SK-N-SH treated with all-trans-retinoic acid at 6 μM for 48 hours (cell line): ENCODE measurements around the gene KIRREL3.

Source experiments
- CSDC2 ChIP-seq: fragments of 250-450 bp; sonication (Bioruptor Pico); IDR thresholded peaks from 2 replicates; pipeline ENCODE4 v1.5.0; 2020; ENCODE audit warnings: mild to moderate bottlenecking, moderate library complexity
- ESRRG ChIP-seq: fragments of 250-450 bp; sonication (Bioruptor Pico); IDR thresholded peaks from 2 replicates; pipeline ENCODE4 v1.6.1; 2021; ENCODE audit warnings: mild to moderate bottlenecking
- GLIS3 ChIP-seq: fragments of 250-450 bp; sonication (Bioruptor Pico); IDR thresholded peaks from 2 replicates; pipeline ENCODE4 v1.5.0; 2020; ENCODE audit warnings: mild to moderate bottlenecking, moderate library complexity
- ISL1 ChIP-seq: fragments of 250-450 bp; sonication (Bioruptor Pico); IDR thresholded peaks from 2 replicates; pipeline ENCODE4 v2.1.2; 2022; ENCODE audit warnings: mild to moderate bottlenecking, moderate library complexity
- PATZ1 ChIP-seq: fragments of 250-450 bp; sonication (Bioruptor Pico); IDR thresholded peaks from 2 replicates; pipeline ENCODE4 v1.8.0; 2020; ENCODE audit warnings: mild to moderate bottlenecking, moderate library complexity, borderline replicate concordance
- ZC3H10 ChIP-seq: fragments of 250-450 bp; sonication (Bioruptor Pico); IDR thresholded peaks from 2 replicates; pipeline ENCODE4 v1.5.1; 2021; ENCODE audit warnings: mild to moderate bottlenecking, moderate library complexity
- ZFP3 ChIP-seq: fragments of 250-450 bp; sonication (Bioruptor Pico); IDR thresholded peaks from 2 replicates; pipeline ENCODE4 v1.5.0; 2020; ENCODE audit warnings: mild to moderate bottlenecking, moderate library complexity
- ZFP30 ChIP-seq: fragments of 450-650 bp; formaldehyde crosslinking; IDR thresholded peaks from 2 replicates; pipeline ENCODE4 v1.5.0; 2022; ENCODE audit warnings: mild to moderate bottlenecking, moderate library complexity
- ZNF565 ChIP-seq: fragments of 450-650 bp; formaldehyde crosslinking; conservative IDR thresholded peaks from 2 replicates; pipeline ENCODE4 v1.5.0; 2020; ENCODE audit warnings: low read depth, mild to moderate bottlenecking, moderate library complexity
- TF ChIP-seq, protein P1 (sequence below): fragments of 250-450 bp; sonication (Bioruptor Pico); IDR thresholded peaks from 2 replicates; pipeline ENCODE4 v1.5.1; 2020; ENCODE audit warnings: low read depth, mild to moderate bottlenecking, moderate library complexity

- TF ChIP-seq PATZ1: no peak
- no peak for TF ChIP-seq ISL1 (CRISPR knock-in tag)
- TF ChIP-seq ZFP3 (CRISPR knock-in tag): no peak
- TF ChIP-seq, protein P1, sequence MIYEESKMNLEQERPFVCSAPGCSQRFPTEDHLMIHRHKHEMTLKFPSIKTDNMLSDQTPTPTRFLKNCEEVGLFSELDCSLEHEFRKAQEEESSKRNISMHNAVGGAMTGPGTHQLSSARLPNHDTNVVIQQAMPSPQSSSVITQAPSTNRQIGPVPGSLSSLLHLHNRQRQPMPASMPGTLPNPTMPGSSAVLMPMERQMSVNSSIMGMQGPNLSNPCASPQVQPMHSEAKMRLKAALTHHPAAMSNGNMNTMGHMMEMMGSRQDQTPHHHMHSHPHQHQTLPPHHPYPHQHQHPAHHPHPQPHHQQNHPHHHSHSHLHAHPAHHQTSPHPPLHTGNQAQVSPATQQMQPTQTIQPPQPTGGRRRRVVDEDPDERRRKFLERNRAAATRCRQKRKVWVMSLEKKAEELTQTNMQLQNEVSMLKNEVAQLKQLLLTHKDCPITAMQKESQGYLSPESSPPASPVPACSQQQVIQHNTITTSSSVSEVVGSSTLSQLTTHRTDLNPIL: no peak
- no peak for TF ChIP-seq ZC3H10 (CRISPR knock-in tag)
- TF ChIP-seq ESRRG (CRISPR knock-in tag): no peak
- TF ChIP-seq CSDC2 (CRISPR knock-in tag): no peak
- no peak for TF ChIP-seq ZFP30 (CRISPR knock-in tag)
- no peak for TF ChIP-seq GLIS3 (CRISPR knock-in tag)
- no peak for TF ChIP-seq ZNF565 (CRISPR knock-in tag)
Observed at GRCh38 chr11:126434950-126435335, 565.6 kb downstream of the KIRREL3 start.
